ENCODE data around the gene L3MBTL3.
"Not testable (repeated sequence)": the region's sequence is repeated elsewhere in the genome, so short reads cannot be mapped to it uniquely, and the experiment has no call there.

The L3MBTL3 gene

GRCh38 chr6:130147111-130147510, 128.7 kb downstream of the L3MBTL3 start:
- DNase-seq: no peak

- no peak for DNase-seq
These were observed 129.8 kb downstream of the L3MBTL3 start for GRCh38 chr6:130148181-130148580.

GRCh38 chr6:130149016-130149415, 130.6 kb downstream of the L3MBTL3 start:
- DNase-seq: not testable (repeated sequence)

- DNase-seq: no peak
These were observed 132.5 kb downstream of the L3MBTL3 start for GRCh38 chr6:130150906-130151305.

- no peak for DNase-seq
These were observed 134.6 kb downstream of the L3MBTL3 start for GRCh38 chr6:130152908-130153510.

GRCh38 chr6:130156908-130157307, 138.5 kb downstream of the L3MBTL3 start:
- DNase-seq: no peak

- DNase-seq: no peak
These were observed 139.7 kb downstream of the L3MBTL3 start for GRCh38 chr6:130158056-130158455.

GRCh38 chr6:130158548-130158947, 140.2 kb downstream of the L3MBTL3 start:
- DNase-seq: no peak

- no peak for DNase-seq
These were observed 141.6 kb downstream of the L3MBTL3 start for GRCh38 chr6:130159956-130160355.

GRCh38 chr6:130161683-130162404, 143.5 kb downstream of the L3MBTL3 start:
- DNase-seq: no peak

- no peak for DNase-seq
These were observed 144.0 kb downstream of the L3MBTL3 start for GRCh38 chr6:130162421-130162820.

- no peak for DNase-seq
These were observed 144.9 kb downstream of the L3MBTL3 start for GRCh38 chr6:130163266-130163665.

- no peak for DNase-seq
These were observed 145.9 kb downstream of the L3MBTL3 start for GRCh38 chr6:130164251-130164650.

GRCh38 chr6:130167655-130168054, 149.3 kb downstream of the L3MBTL3 start:
- DNase-seq: no peak

- DNase-seq: not testable (repeated sequence)
These were observed 151.8 kb downstream of the L3MBTL3 start for GRCh38 chr6:130170160-130170559.

- not testable (repeated sequence) for DNase-seq
These were observed 155.1 kb downstream of the L3MBTL3 start for GRCh38 chr6:130173377-130174004.

- DNase-seq: no peak
These were observed 158.0 kb downstream of the L3MBTL3 start for GRCh38 chr6:130176378-130176777.

GRCh38 chr6:130178692-130179091, 160.3 kb downstream of the L3MBTL3 start:
- DNase-seq: no peak

- no peak for DNase-seq
These were observed 164.1 kb downstream of the L3MBTL3 start for GRCh38 chr6:130182466-130182865.

GRCh38 chr6:130183271-130184222, 165.2 kb downstream of the L3MBTL3 start:
- no peak for DNase-seq

GRCh38 chr6:130185658-130186057, 167.3 kb downstream of the L3MBTL3 start:
- DNase-seq: no peak

GRCh38 chr6:130187335-130188206, 169.2 kb downstream of the L3MBTL3 start:
- DNase-seq: no peak

Measured in NCI-H748 treated with DMSO at 0.1 percent for 48 hours (cell line).